Central memory CD8-positive, alpha-beta T cell (primary cell): ENCODE data around the gene RAI14.

Experiments
- ATAC-seq: fragments of 150-1000 bp; cut with Tn5 transposase; replicated peaks from 2 replicates; pipeline ENCODE4 v1.10.0; 2022; ENCODE audit warnings: mild to moderate bottlenecking, moderate FRiP score, moderate number of reproducible peaks; ENCODE audit not compliant: poor library complexity, severe bottlenecking; ENCODE audit errors: extremely low read depth
- DNase-seq, 2 donors: peaks; one replicate each; pipeline ENCODE4 v3.0.0; 2021; ENCODE audit warnings: low spot score in 2 of 2
- H3K27ac Mint-ChIP-seq: one replicate; pipeline ENCODE4 v1.8.0; 2022; ENCODE audit warnings: low read depth, mild to moderate bottlenecking, moderate library complexity, mixed read lengths
- H3K27me3 Mint-ChIP-seq: one replicate; pipeline ENCODE4 v1.8.0; 2022; ENCODE audit warnings: mixed read lengths
- H3K36me3 Mint-ChIP-seq: one replicate; pipeline ENCODE4 v1.8.0; 2022; ENCODE audit warnings: mild to moderate bottlenecking, moderate library complexity, mixed read lengths; ENCODE audit not compliant: insufficient read depth
- H3K4me1 Mint-ChIP-seq: one replicate; pipeline ENCODE4 v1.8.0; 2022; ENCODE audit warnings: mixed read lengths
- H3K4me3 Mint-ChIP-seq: one replicate; pipeline ENCODE4 v1.8.0; 2022; ENCODE audit warnings: mild to moderate bottlenecking, moderate library complexity, mixed read lengths
- H3K9me3 Mint-ChIP-seq: one replicate; pipeline ENCODE4 v1.8.0; 2022; ENCODE audit warnings: mixed read lengths

Gene RAI14

GRCh38 chr5:34624691-34625090 is 31.4 kb upstream of the RAI14 start:
- no peaks in the 10 kb centered on the region for H3K4me1 Mint-ChIP-seq
- ATAC-seq, result no peak
- DNase-seq, result no peak
- H3K27me3 Mint-ChIP-seq, result peaks cover 30% of the 10 kb centered on the region
- peaks cover 3% of the 10 kb centered on the region for H3K36me3 Mint-ChIP-seq
- H3K4me3 Mint-ChIP-seq, result no peak overlapping the region
- H3K27ac Mint-ChIP-seq, result no peak overlapping the region
- no peaks in the 10 kb centered on the region for H3K9me3 Mint-ChIP-seq

GRCh38 chr5:34625246-34625645 is 30.9 kb upstream of the RAI14 start:
- Mint-ChIP-seq H3K9me3 (peaks cover 5% of the 10 kb centered on the region), H3K27me3 (peaks cover 25% of the 10 kb centered on the region), H3K27ac (no peak overlapping the region), H3K4me3 (no peak overlapping the region), H3K36me3 (peaks cover 3% of the 10 kb centered on the region), H3K4me1 (no peaks in the 10 kb centered on the region)
- no peak for DNase-seq
- ATAC-seq, result no peak

GRCh38 chr5:34626036-34626435 is 30.1 kb upstream of the RAI14 start:
- no peak overlapping the region for H3K4me3 Mint-ChIP-seq
- H3K4me1 Mint-ChIP-seq, result no peaks in the 10 kb centered on the region
- ATAC-seq (no peak), DNase-seq (no peak)
- peaks cover 9% of the 10 kb centered on the region for H3K9me3 Mint-ChIP-seq
- peaks cover 23% of the 10 kb centered on the region for H3K27me3 Mint-ChIP-seq
- H3K36me3 Mint-ChIP-seq, result peaks cover 3% of the 10 kb centered on the region
- H3K27ac Mint-ChIP-seq, result no peak overlapping the region

- DNase-seq (no peak), ATAC-seq (no peak)
- no peak overlapping the region for H3K4me3 Mint-ChIP-seq
- H3K27ac Mint-ChIP-seq, result no peak overlapping the region
- H3K36me3 Mint-ChIP-seq, result peaks cover 3% of the 10 kb centered on the region
- H3K4me1 Mint-ChIP-seq, result no peaks in the 10 kb centered on the region
- peaks cover 23% of the 10 kb centered on the region for H3K27me3 Mint-ChIP-seq
- peaks cover 9% of the 10 kb centered on the region for H3K9me3 Mint-ChIP-seq
These were observed 29.4 kb upstream of the RAI14 start for GRCh38 chr5:34626751-34627150.

GRCh38 chr5:34627794-34628193 is 28.3 kb upstream of the RAI14 start:
- Mint-ChIP-seq H3K27me3 (peaks cover 14% of the 10 kb centered on the region), H3K4me3 (no peak overlapping the region), H3K9me3 (peaks cover 9% of the 10 kb centered on the region), H3K27ac (no peak overlapping the region), H3K4me1 (no peaks in the 10 kb centered on the region), H3K36me3 (peaks cover 3% of the 10 kb centered on the region)
- DNase-seq (no peak), ATAC-seq (no peak)

GRCh38 chr5:34628373-34628772 is 27.8 kb upstream of the RAI14 start:
- ATAC-seq (no peak), DNase-seq (no peak)
- Mint-ChIP-seq H3K27me3 (peaks cover 13% of the 10 kb centered on the region), H3K9me3 (peaks cover 9% of the 10 kb centered on the region), H3K27ac (no peak overlapping the region), H3K36me3 (peaks cover 3% of the 10 kb centered on the region), H3K4me1 (no peaks in the 10 kb centered on the region), H3K4me3 (no peak overlapping the region)

GRCh38 chr5:34630596-34630995 is 25.5 kb upstream of the RAI14 start:
- DNase-seq, result no peak
- peaks cover 9% of the 10 kb centered on the region for H3K9me3 Mint-ChIP-seq
- peaks cover 3% of the 10 kb centered on the region for H3K36me3 Mint-ChIP-seq
- no peaks in the 10 kb centered on the region for H3K4me1 Mint-ChIP-seq
- H3K4me3 Mint-ChIP-seq, result no peak overlapping the region
- no peak overlapping the region for H3K27ac Mint-ChIP-seq
- H3K27me3 Mint-ChIP-seq, result peaks cover 6% of the 10 kb centered on the region
- no peak for ATAC-seq

- Mint-ChIP-seq H3K27me3 (peaks cover 22% of the 10 kb centered on the region), H3K4me3 (no peak overlapping the region), H3K36me3 (no peaks in the 10 kb centered on the region), H3K4me1 (no peaks in the 10 kb centered on the region), H3K9me3 (peaks cover 9% of the 10 kb centered on the region), H3K27ac (no peak overlapping the region)
- DNase-seq (no peak), ATAC-seq (no peak)
These were observed 23.2 kb upstream of the RAI14 start for GRCh38 chr5:34632807-34633422.

GRCh38 chr5:34639852-34640626 is 16.1 kb upstream of the RAI14 start:
- no peak overlapping the region for H3K4me3 Mint-ChIP-seq
- no peaks in the 10 kb centered on the region for H3K4me1 Mint-ChIP-seq
- ATAC-seq, result no peak
- DNase-seq, result no peak
- H3K27ac Mint-ChIP-seq, result no peak overlapping the region
- H3K9me3 Mint-ChIP-seq, result peaks cover under 1% of the 10 kb centered on the region
- H3K27me3 Mint-ChIP-seq, result peaks cover 47% of the 10 kb centered on the region
- no peaks in the 10 kb centered on the region for H3K36me3 Mint-ChIP-seq

- ATAC-seq, result no peak
- no peak for DNase-seq
- H3K27me3 Mint-ChIP-seq, result peaks cover 57% of the 10 kb centered on the region
- H3K4me1 Mint-ChIP-seq, result no peaks in the 10 kb centered on the region
- no peaks in the 10 kb centered on the region for H3K36me3 Mint-ChIP-seq
- H3K27ac Mint-ChIP-seq, result no peak overlapping the region
- peaks cover 5% of the 10 kb centered on the region for H3K9me3 Mint-ChIP-seq
- no peak overlapping the region for H3K4me3 Mint-ChIP-seq
These were observed 7.9 kb upstream of the RAI14 start for GRCh38 chr5:34648039-34648839.

- no peak for DNase-seq
- no peak for ATAC-seq
- no peaks in the 10 kb centered on the region for H3K4me1 Mint-ChIP-seq
- no peak overlapping the region for H3K27ac Mint-ChIP-seq
- H3K4me3 Mint-ChIP-seq, result no peak overlapping the region
- H3K9me3 Mint-ChIP-seq, result peaks cover 5% of the 10 kb centered on the region
- no peaks in the 10 kb centered on the region for H3K36me3 Mint-ChIP-seq
- peaks cover 51% of the 10 kb centered on the region for H3K27me3 Mint-ChIP-seq
These were observed 7.3 kb upstream of the RAI14 start for GRCh38 chr5:34648840-34649158.

GRCh38 chr5:34651791-34652190 is 4.3 kb upstream of the RAI14 start:
- H3K36me3 Mint-ChIP-seq, result peaks cover 3% of the 10 kb centered on the region
- no peak for ATAC-seq
- no peak overlapping the region for H3K4me3 Mint-ChIP-seq
- H3K4me1 Mint-ChIP-seq, result peaks cover 15% of the 10 kb centered on the region
- no peak overlapping the region for H3K27ac Mint-ChIP-seq
- no peak for DNase-seq
- no peaks in the 10 kb centered on the region for H3K9me3 Mint-ChIP-seq
- H3K27me3 Mint-ChIP-seq, result peaks cover 38% of the 10 kb centered on the region

- no peak overlapping the region for H3K4me3 Mint-ChIP-seq
- peaks cover 34% of the 10 kb centered on the region for H3K27me3 Mint-ChIP-seq
- peaks cover 19% of the 10 kb centered on the region for H3K4me1 Mint-ChIP-seq
- no peak overlapping the region for H3K27ac Mint-ChIP-seq
- H3K36me3 Mint-ChIP-seq, result peaks cover 4% of the 10 kb centered on the region
- DNase-seq (no peak), ATAC-seq (no peak)
- H3K9me3 Mint-ChIP-seq, result no peaks in the 10 kb centered on the region
These were observed 3.7 kb upstream of the RAI14 start for GRCh38 chr5:34652466-34652865.
